Fibroblast of peridontal ligament (primary cell): ENCODE measurements around the gene PDE4B.
"Not testable (repeated sequence)": the region's sequence is repeated elsewhere in the genome, so short reads cannot be mapped to it uniquely, and the experiment has no call there.

Source experiments
- DNase-seq: peaks from one replicate; pipeline ENCODE4 v3.0.0-alpha.2; 2010; ENCODE audit errors: extremely low read depth

The PDE4B gene

DNA sequence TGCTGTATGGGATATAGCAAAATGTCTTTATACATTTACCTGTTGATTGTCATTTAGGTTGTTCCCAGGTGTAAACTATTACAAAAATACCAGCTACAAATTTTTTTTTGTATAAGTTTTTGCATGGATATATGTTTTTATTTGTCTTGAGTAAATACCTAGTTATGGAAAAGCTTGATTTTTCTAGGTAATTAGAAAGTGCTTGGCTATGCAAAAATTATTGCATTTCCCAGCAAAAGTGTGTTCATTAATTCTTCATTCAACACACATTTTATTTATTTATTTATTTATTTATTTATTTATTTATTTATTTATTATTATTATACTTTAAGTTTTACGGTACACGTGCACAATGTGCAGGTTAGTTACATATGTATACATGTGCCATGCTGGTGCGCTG is 22.1 kb downstream of the PDE4B start:
- no peak for DNase-seq

- no peak for DNase-seq
These were observed 25.2 kb downstream of the PDE4B start for GRCh38 chr1:65817891-65818290.

- no peak for DNase-seq
These were observed 26.3 kb downstream of the PDE4B start for GRCh38 chr1:65818966-65819365.

GRCh38 chr1:65820983-65821382 is 28.3 kb downstream of the PDE4B start:
- peak; percentile 98 for DNase-seq

GRCh38 chr1:65821386-65821785 is 28.7 kb downstream of the PDE4B start:
- DNase-seq = no peak

- DNase-seq = no peak
These were observed 31.4 kb downstream of the PDE4B start for GRCh38 chr1:65824103-65824502.

GRCh38 chr1:65825741-65826140 is 33.0 kb downstream of the PDE4B start:
- peak; percentile 81 for DNase-seq

DNA sequence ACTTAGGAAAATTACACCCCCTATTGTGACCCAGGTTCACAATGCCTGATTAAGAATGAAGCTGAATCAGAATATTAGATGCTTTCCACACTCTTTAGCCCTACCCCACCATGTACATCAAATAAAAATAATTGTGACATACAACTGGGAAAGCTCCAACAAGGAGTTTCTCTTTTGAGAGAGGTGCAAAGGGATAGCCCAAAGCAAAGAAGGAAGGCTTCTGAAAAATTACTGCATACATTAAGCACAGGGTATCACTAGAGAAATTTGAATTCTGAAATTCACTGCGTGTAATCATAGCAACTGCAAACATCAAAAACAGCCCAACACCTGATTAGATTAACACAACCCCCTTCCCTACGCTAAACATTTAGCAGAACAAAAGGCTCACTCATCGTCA is 34.1 kb downstream of the PDE4B start:
- no peak for DNase-seq

DNA sequence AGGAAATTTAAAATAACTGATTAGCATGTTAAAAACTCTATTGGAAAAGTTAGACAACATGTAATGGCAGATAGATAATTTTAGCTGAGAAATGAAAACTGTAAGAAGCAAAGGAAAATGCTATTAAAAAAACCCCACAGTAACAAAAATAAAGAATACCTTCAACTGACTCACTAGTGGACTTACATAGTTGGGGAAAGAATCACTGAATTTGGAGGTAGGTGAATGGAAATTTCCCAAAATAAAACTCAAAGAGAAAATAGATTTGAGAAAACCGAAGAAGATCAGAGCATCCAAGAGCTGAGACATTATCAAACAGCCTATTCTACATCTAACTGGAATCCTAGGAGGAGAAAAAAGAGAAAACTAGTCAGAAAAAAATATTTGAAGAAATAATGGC is 34.7 kb downstream of the PDE4B start:
- no peak for DNase-seq

- DNase-seq = no peak
These were observed 37.6 kb downstream of the PDE4B start for GRCh38 chr1:65830306-65830705.

GRCh38 chr1:65832296-65832695 is 39.6 kb downstream of the PDE4B start:
- DNase-seq = peak; percentile 88

DNA sequence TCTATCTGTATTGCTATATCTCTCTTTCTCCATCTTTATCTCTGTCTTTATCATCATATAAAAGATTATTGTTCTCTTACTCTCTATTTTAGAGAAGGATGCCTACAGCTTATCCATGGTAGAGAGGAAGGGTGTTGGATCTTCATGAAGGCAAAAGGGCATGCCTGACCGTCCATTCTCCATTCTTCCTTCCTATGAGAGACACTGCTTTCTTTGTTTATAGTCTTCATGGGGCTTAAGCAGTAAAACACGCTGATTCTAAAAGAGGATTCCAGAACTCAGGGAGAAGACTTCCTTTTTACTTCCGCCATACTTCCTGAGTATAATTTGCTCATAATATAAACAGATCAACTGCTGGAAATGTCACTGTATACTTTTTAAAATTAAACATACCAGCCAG is 44.0 kb downstream of the PDE4B start:
- DNase-seq = no peak

DNA sequence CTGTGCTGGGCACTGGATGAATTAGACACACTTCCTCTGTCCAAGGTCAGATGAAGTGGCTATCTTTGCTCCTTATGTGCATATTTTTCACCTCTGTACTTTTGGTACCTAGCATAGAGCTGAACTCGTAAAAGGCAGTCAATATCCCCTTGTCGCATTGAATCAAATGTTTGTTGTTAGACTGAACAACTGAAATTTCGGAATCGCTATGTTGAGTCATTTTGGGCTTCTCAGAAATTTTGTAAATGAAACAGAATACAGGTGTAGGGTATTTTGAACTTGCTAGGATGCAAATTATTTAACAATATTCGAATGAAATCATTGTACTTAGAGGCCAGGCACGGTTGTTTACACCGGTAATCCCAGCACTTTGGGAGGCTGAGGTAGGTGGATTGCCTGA is 48.0 kb downstream of the PDE4B start:
- no peak for DNase-seq

DNA sequence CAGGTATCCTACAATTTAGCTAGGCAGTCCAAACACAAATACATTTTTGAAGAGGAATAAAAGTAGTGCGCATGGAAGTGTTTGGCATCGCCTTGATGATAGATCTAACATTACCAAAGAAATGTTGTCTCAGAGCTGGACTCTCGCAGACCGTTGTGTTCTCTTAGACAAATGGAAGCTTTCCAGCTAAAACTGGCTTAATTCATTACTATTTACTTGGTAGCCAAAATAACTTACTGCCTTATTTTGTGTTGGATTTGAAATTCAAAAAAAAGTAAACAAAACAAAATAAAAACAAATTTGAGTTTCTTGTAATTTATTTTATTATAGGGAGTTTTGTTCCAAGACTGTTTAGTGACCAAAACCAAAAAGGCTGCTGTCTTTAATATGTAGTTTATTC is 51.6 kb downstream of the PDE4B start:
- DNase-seq = no peak

GRCh38 chr1:65844821-65845534 is 52.3 kb downstream of the PDE4B start:
- DNase-seq = no peak

DNA sequence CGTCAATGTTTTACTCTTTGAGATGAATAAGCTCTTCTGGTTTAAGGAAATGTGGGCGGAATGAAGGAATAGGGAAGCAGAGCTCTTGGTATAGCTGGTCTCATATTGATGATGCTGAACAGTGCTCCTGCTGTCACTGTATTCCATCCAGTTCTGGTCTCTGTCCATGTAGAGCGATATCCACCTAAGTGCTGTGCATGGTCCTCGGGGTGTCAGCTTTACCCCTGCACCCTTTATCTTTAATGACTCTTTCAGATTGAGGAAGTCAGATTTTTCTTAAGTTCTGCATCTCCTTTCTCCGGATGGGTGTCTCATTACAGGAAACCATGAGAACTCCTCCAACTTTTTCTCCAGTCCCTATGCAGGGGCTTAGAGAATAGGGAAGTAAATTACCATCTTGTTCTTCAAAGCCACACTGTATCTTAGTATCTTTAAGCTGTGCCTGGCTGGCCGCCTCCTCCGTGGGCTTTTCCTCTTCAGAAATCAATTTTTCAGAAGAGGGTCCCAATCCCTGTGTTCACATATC is 52.9 kb downstream of the PDE4B start:
- DNase-seq = no peak

DNA sequence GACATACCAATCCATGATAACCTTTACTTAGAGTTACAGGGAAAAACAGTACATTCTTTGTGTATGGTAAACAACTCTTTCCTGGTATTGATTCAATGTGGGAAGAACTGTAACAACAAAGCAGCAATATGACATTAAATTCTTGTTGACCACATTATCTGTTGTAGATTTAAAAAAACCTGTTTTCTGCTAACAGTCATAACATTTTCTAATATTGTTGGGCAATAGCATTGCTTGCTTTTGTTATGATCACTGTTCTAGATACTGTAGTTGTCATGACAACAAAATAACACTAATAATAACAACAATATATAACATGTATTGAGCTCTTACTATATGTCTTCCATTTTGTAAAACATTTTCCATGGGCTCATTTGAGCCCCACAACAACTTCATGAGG is 54.2 kb downstream of the PDE4B start:
- DNase-seq = no peak

DNA sequence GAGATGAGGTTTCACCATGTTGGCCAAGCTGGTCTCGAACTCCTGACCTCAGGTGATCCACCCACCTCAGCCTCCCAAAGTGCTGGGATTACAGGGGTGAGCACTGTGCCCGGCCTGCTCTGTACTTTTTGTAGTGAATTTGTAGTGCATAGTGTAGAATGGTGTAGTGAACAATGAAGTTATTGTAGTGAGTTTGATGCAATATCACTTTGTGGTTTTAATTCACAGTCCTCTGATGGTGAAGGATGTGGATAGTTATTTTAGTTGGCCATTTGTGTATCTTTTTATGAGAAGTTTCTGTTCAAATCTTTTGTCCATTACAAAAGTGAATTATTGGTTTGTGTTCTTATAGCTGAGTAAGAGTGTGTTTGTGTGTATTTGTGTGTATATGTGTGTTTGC is 57.6 kb downstream of the PDE4B start:
- no peak for DNase-seq

DNA sequence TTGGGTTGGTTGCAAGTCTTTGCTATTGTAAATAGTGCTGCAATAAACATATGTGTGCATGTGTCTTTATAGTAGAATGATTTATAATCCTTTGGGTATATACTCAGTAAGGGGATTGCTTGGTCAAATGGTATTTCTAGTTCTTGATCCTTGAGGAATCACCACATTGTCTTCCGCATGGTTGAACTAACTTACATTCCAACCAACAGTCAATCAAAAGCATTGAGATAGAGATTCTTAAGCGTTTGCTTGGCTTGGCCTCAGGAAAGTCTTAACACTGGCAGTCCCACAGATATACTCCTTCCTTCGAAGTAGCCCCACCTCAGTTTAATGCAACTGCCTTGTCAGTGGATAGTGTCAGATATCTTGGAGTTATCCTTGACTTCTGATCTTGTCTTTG is 63.9 kb downstream of the PDE4B start:
- DNase-seq = not testable (repeated sequence)

DNA sequence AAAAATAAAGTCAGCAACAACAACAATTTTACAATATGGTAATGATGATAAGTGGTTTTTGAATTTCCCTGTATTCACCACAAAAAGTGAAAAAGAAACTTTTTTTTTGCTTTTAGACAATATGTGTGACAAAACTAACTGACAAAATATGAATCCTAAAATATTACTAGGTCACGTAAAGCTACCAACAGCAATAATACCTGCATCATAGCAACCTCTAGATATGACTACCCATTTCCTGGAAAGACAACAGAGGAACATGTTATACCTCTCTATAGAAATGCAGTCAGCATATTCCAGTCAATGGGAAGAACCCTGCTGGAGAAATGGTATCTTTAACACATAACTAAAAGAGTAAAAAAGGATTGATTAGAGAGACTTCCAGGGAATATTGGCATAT is 73.7 kb downstream of the PDE4B start:
- DNase-seq = no peak

DNA sequence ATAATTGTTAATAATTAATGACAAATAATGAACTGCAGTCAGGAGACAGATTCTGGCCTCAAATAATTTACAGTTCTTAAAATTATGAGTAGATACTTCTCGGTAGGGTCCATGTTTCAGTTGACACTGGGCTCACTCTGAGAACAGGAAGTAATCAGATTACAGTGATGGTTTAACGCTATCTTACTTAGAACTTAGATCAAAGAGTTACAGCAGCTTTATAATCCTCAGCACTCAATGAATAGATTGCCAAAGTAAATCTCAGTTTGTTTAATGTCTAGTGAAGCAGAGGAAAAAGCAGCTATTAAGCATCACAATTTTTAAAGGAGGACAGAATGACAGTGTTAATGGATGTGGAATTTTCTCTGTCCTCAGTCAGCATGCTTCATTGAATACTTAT is 79.6 kb downstream of the PDE4B start:
- DNase-seq = no peak

GRCh38 chr1:65878342-65878741 is 85.6 kb downstream of the PDE4B start:
- not testable (repeated sequence) for DNase-seq

DNA sequence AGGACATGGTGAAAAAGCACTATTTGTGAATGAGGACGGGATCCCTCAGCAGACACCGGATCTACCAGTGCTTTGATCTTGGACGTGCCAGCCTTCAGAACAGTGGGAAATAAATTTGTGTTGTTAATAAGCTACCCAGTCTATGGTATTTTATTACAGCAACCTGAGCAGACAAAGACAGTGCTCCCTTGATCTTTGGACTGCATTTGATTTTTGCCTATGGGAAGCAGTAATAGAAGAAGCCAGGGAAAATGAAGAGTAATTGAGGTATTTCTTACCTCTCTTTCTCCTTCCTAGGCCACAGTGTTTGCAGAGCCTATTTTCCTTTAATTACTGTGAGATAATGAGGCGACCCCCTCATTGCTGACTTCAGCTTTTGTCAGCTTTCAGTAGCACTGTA is 87.9 kb downstream of the PDE4B start:
- no peak for DNase-seq

- peak; percentile 67 for DNase-seq
These were observed 88.4 kb downstream of the PDE4B start for GRCh38 chr1:65881067-65881594.
